ENCODE data around the gene CD58. TPM values are rescaled to one million over a fixed set of nuclear protein-coding genes. Genes with fewer than 3 reads are reported as not detected.

Gene CD58
- total and polyA plus RNA-seq, 9 of the 15 experiments (the other 6 are each of a cell fraction or from before 2014, with no cell fraction given) = 18.1 to 113 (median 37.4) TPM

- TF ChIP-seq TRIM25 (IDR thresholded peaks at IDR 0.05; ENCODE audit: borderline replicate concordance) = no peak
- TF ChIP-seq ZNF274 (IDR thresholded peaks at IDR 0.05; ENCODE audit: borderline replicate concordance, low read depth, low read length) = no peak
- no peak for TF ChIP-seq IRF2 (CRISPR knock-in tag; IDR thresholded peaks at IDR 0.05)
- no peak for TF ChIP-seq ZNF507 (tag; conservative IDR thresholded peaks at IDR 0.05)
- peak; percentile 21 to 58; a peak in 3 of 4 replicates for TF ChIP-seq TRIM24 (IDR thresholded peaks at IDR 0.05)
- no peak for TF ChIP-seq PURB (CRISPR knock-in tag; IDR thresholded peaks at IDR 0.05; ENCODE audit: low read depth)
- no peak for TF ChIP-seq RFX7 (CRISPR knock-in tag; IDR thresholded peaks at IDR 0.05)
- no peak for TF ChIP-seq ZMIZ1 (IDR thresholded peaks at IDR 0.05; ENCODE audit: low read depth in 2 of 2, low read length in 2 of 2)
- no peak for TF ChIP-seq BACH1 (tag; IDR thresholded peaks at IDR 0.05)
- peak; percentile 34 for TF ChIP-seq CHD1 (IDR thresholded peaks at IDR 0.05; ENCODE audit: low read length)
- 0 out of 2 replicates have a peak, but pooled peaks have one; percentile 34 for TF ChIP-seq GATA2 (CRISPR knock-in tag; IDR thresholded peaks at IDR 0.05)
- no peak for TF ChIP-seq POLR2G (IDR thresholded peaks at IDR 0.05; ENCODE audit: low read depth, low read length)
- peak; percentile 46 for TF ChIP-seq NEUROD1 (IDR thresholded peaks at IDR 0.05; ENCODE audit: borderline replicate concordance, low read depth, low read length, partially characterized antibody)
- TF ChIP-seq ZNF696 (CRISPR knock-in tag; conservative IDR thresholded peaks at IDR 0.05) = no peak
- TF ChIP-seq GTF2A2 (tag; IDR thresholded peaks at IDR 0.05) = no peak
- no peak for TF ChIP-seq FOXP4 (CRISPR knock-in tag; IDR thresholded peaks at IDR 0.05; ENCODE audit: borderline replicate concordance)
- no peak for TF ChIP-seq ZNF134 (CRISPR knock-in tag; conservative IDR thresholded peaks at IDR 0.05)
- no peak for TF ChIP-seq ZNF347 (CRISPR knock-in tag; IDR thresholded peaks at IDR 0.05; ENCODE audit: low read depth)
- TF ChIP-seq TAL1 (IDR thresholded peaks at IDR 0.05) = peak; percentile 39; the same call in 1 of the 2 replicates
Measured at GRCh38 chr1:116556289-116557006, 14.4 kb downstream of the CD58 start (continued).
